PFSK-1 (cell line): ENCODE measurements around the gene LRRC36.

ENCODE experiments used
- POLR2AphosphoS5 ChIP-seq: IDR thresholded peaks from 2 replicates; pipeline ENCODE4 v1.6.1; 2012; ENCODE audit warnings: low read depth, mild to moderate bottlenecking, control low read depth, low read length, moderate library complexity
- TF ChIP-seq, protein P1 (sequence below), 2 experiments: IDR thresholded peaks; 2 replicates each; pipeline versions ENCODE4 v1.6.1 to v1.8.0; 2011 to 2012; ENCODE audit warnings: low read depth in 2 of 2, low read length in 2 of 2, control low read depth in 1 of 2, inconsistent platforms in 1 of 2, mild to moderate bottlenecking in 1 of 2, moderate library complexity in 1 of 2; ENCODE audit not compliant: insufficient read depth in 1 of 2

GRCh38 chr16:67312719-67313118 lies 13.9 kb upstream of the LRRC36 start:
- TF ChIP-seq POLR2AphosphoS5, result no peak
- TF ChIP-seq, protein P1, sequence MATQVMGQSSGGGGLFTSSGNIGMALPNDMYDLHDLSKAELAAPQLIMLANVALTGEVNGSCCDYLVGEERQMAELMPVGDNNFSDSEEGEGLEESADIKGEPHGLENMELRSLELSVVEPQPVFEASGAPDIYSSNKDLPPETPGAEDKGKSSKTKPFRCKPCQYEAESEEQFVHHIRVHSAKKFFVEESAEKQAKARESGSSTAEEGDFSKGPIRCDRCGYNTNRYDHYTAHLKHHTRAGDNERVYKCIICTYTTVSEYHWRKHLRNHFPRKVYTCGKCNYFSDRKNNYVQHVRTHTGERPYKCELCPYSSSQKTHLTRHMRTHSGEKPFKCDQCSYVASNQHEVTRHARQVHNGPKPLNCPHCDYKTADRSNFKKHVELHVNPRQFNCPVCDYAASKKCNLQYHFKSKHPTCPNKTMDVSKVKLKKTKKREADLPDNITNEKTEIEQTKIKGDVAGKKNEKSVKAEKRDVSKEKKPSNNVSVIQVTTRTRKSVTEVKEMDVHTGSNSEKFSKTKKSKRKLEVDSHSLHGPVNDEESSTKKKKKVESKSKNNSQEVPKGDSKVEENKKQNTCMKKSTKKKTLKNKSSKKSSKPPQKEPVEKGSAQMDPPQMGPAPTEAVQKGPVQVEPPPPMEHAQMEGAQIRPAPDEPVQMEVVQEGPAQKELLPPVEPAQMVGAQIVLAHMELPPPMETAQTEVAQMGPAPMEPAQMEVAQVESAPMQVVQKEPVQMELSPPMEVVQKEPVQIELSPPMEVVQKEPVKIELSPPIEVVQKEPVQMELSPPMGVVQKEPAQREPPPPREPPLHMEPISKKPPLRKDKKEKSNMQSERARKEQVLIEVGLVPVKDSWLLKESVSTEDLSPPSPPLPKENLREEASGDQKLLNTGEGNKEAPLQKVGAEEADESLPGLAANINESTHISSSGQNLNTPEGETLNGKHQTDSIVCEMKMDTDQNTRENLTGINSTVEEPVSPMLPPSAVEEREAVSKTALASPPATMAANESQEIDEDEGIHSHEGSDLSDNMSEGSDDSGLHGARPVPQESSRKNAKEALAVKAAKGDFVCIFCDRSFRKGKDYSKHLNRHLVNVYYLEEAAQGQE (IDR thresholded peaks at IDR 0.05; ENCODE audit: insufficient read depth in 1 of 2, low read depth in 2 of 2, low read length in 2 of 2), result no peak
